GM10266 (cell line): ENCODE results near the gene CYP24A1.

ENCODE experiments used
- DNase-seq: peaks from one replicate; pipeline ENCODE4 v3.0.0; 2012; ENCODE audit errors: extremely low spot score
- TF ChIP-seq, protein P1 (sequence below): IDR thresholded peaks from 2 replicates; pipeline ENCODE4 v1.5.1; 2012; ENCODE audit warnings: mild to moderate bottlenecking, low read depth; ENCODE audit not compliant: control insufficient read depth, insufficient read depth; ENCODE audit errors: missing control alignments

The CYP24A1 gene

DNA sequence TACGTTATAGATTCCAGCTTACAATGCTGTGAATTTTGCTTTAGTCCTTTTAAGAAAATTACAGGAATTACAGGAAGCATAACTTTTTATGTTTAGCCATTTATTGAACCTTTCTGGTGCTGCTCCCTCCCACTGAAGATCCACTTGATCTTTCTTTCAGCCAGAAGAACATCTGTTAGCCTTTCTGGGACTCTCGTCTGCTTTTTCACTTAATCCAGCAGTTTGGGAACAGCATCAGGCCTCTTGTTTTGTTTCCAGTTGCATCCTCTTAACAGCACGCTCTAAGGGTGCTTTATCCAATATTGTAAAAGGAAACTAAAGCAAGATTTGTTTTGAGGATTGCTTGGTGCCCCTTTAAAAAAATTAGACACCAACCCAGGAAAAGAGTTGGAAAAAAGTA is 10.3 kb upstream of the CYP24A1 start:
- TF ChIP-seq, protein P1, sequence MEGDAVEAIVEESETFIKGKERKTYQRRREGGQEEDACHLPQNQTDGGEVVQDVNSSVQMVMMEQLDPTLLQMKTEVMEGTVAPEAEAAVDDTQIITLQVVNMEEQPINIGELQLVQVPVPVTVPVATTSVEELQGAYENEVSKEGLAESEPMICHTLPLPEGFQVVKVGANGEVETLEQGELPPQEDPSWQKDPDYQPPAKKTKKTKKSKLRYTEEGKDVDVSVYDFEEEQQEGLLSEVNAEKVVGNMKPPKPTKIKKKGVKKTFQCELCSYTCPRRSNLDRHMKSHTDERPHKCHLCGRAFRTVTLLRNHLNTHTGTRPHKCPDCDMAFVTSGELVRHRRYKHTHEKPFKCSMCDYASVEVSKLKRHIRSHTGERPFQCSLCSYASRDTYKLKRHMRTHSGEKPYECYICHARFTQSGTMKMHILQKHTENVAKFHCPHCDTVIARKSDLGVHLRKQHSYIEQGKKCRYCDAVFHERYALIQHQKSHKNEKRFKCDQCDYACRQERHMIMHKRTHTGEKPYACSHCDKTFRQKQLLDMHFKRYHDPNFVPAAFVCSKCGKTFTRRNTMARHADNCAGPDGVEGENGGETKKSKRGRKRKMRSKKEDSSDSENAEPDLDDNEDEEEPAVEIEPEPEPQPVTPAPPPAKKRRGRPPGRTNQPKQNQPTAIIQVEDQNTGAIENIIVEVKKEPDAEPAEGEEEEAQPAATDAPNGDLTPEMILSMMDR: no peak
- DNase-seq: no peak

DNA sequence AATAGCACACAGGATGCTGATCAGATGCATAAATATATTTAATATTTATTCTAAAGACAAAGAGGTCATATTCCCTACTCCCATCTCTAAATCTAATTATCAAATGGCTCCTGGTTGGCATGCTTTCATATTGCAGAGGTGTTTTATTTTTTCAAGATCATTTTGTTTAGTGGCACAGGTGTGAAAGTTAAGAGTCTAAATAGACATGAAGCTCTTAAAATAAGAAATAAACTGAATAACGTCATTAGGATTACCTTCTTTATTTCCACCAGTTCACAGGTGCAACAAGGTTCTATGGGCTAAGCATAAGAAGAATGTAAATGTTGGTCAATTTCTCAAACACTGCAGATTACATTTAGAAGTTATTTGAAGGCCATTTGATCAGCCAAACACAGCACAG is 7.1 kb upstream of the CYP24A1 start:
- TF ChIP-seq, protein P1: no peak
- no peak for DNase-seq

DNA sequence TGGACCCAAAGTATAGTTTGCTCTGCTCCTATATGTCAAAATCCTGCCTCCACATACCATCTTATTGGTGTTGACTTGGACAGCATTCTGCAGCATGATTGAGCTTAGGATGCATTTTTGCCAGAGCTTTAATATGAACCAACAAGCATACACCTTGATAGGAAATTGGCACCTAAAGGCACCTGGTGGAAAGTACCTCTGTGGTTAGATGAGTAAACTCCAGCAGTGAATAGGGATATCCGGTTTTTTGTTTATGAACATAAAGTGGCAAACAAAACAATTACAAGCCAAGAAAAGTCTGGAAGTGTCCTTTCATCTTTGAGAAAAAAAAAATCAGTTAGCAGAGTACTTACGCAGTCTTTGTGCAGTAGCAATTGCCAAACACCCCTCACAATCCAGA is 6.2 kb upstream of the CYP24A1 start:
- no peak for DNase-seq
- TF ChIP-seq, protein P1: no peak

DNA sequence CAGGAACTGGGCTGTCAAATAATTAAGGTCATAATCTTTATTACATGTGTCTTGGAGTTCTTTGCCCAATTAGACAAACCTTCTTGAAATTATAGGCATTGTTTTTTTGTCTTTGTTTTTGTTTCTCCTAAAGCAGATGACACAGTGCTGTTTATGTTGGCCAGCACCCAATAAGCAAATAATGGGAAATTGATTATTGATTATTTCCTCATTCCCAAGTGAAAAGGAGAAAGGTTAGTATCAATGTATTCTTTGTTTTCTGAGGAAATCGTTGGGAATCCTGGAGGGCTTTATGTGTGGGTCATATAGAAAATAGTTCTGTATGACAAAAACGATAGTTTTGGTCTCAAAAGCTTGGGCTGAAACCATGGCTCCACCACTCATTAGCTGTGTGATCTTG is 4.5 kb upstream of the CYP24A1 start:
- TF ChIP-seq, protein P1: no peak
- no peak for DNase-seq

DNA sequence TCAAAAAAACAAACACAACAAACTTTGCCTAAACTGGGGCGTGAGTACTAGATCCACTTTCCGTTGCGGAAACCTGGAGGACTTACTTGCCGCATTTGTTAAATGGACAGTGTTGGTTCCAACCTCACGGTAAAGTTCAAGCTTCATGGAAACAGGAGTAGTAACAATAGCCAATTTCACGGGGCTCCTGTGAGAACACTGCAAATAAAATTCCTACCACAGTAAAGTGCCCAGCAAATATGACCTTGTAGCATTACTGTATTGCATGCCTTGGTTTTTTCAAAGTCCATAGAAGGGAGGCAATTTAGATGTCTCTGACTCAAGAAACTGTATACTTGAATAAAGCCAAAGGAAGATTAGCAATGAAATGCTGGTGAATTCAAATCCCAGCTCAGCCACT is 3.6 kb upstream of the CYP24A1 start:
- DNase-seq: no peak
- TF ChIP-seq, protein P1: no peak

DNA sequence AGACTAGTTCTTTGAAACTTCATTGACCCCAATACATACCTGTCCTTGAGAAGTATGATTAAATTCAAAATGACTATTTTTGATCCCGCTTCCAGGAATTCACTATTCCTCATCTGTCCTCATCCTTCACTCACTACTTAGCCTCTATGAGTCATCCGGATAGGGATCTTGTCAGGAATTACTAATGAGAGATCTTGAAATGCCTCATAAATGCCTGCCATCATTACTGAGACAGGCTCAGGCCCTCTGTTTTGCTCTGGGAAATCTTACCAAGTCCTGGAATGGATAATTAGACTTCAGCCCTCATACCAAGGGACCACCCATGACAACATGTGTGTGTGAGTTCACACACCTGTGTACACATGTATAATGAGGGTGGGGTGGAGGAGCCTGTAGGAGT is 2.8 kb upstream of the CYP24A1 start:
- TF ChIP-seq, protein P1: no peak
- DNase-seq: no peak

DNA sequence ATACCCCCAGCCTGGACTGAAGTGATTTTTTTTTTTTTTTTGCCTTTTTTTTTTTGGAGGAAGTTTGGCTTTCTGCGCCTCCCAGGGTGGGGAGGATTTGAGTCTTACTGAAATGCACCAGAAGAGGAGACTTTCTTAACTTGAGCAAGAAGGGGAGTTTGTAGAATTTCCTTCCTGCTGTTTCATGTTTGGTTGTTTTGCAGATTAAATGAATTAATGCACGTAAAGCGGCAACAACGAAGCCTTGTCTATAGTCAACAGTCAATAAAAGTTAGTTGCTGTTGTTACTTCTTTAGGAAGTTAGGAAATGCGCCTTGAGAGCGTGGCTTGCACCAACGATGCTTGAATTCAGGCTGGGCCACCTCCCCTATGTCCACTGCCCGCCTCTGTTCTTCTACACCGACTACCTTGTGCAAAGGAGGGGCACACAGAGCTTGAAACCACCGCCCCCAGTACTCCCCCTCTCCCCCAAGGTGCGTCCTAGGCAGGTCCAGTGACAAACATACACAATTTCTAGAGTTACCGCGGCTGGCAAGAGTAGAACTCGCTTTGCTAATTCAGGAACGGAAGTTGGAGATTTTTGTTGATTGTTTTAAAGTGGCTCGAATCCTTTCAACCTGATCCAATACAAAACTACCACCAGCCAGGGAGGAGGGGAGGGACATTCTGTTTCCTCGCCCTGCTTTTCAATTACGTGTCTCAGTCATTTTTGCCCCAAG is 830 bp upstream of the CYP24A1 start:
- DNase-seq: no peak
- TF ChIP-seq, protein P1: no peak
